ENCODE measurements around the gene MPV17L2. TPM values are rescaled to one million over a fixed set of nuclear protein-coding genes. Genes with fewer than 3 reads are reported as not detected.
A peak's percentile ranks its signal among the peaks of the same experiment; 100 is the strongest.

MPV17L2 gene
- total RNA-seq, 1 donor from 2014 or later, result 14.7 TPM

- DNase-seq (ENCODE audit: low spot score), result no peak
Measured at GRCh38 chr19:18160971-18161635, 31.9 kb upstream of the MPV17L2 start.

- DNase-seq (ENCODE audit: low spot score), result no peak
Measured at GRCh38 chr19:18161636-18162002, 31.4 kb upstream of the MPV17L2 start.

- no peak for DNase-seq (ENCODE audit: low spot score)
Measured at GRCh38 chr19:18164072-18164471, 28.9 kb upstream of the MPV17L2 start.

GRCh38 chr19:18165794-18166544 lies 27.0 kb upstream of the MPV17L2 start:
- DNase-seq (ENCODE audit: low spot score), result no peak

- DNase-seq (ENCODE audit: low spot score), result no peak
Measured at GRCh38 chr19:18167011-18167410, 26.0 kb upstream of the MPV17L2 start.

- DNase-seq (ENCODE audit: low spot score), result no peak
Measured at GRCh38 chr19:18167975-18168645, 24.9 kb upstream of the MPV17L2 start.

GRCh38 chr19:18168673-18169381 lies 24.2 kb upstream of the MPV17L2 start:
- DNase-seq (ENCODE audit: low spot score), result no peak

- peak; percentile 50 for DNase-seq (ENCODE audit: low spot score)
Measured at GRCh38 chr19:18170714-18171255, 22.2 kb upstream of the MPV17L2 start.

GRCh38 chr19:18171605-18172327 lies 21.3 kb upstream of the MPV17L2 start:
- no peak for DNase-seq (ENCODE audit: low spot score)

- no peak for DNase-seq (ENCODE audit: low spot score)
Measured at GRCh38 chr19:18172331-18173053, 20.5 kb upstream of the MPV17L2 start.

GRCh38 chr19:18173054-18173571 lies 19.9 kb upstream of the MPV17L2 start:
- no peak for DNase-seq (ENCODE audit: low spot score)

- DNase-seq (ENCODE audit: low spot score), result peak; percentile 87
Measured at GRCh38 chr19:18173572-18174288, 19.3 kb upstream of the MPV17L2 start, which contains the start of gene IFI30. IFI30 (plus strand) TSS chr19:18173813; CDS start chr19:18173842, 29 bp downstream.

- no peak for DNase-seq (ENCODE audit: low spot score)
Measured at GRCh38 chr19:18174983-18175382, 18.0 kb upstream of the MPV17L2 start.

- no peak for DNase-seq (ENCODE audit: low spot score)
Measured at GRCh38 chr19:18176367-18177310, 16.4 kb upstream of the MPV17L2 start.

- DNase-seq (ENCODE audit: low spot score), result no peak
Measured at GRCh38 chr19:18179957-18180356, 13.1 kb upstream of the MPV17L2 start.

GRCh38 chr19:18183529-18183928 lies 9.5 kb upstream of the MPV17L2 start:
- no peak for DNase-seq (ENCODE audit: low spot score)

GRCh38 chr19:18185538-18185937 lies 7.5 kb upstream of the MPV17L2 start:
- no peak for DNase-seq (ENCODE audit: low spot score)

GRCh38 chr19:18190278-18190677 lies 2.7 kb upstream of the MPV17L2 start:
- DNase-seq (ENCODE audit: low spot score), result no peak
